Keratinocyte (primary cell): Measurements from ENCODE around the gene SDK2. TPM values are rescaled to one million over a fixed set of nuclear protein-coding genes. Genes with fewer than 3 reads are reported as not detected.

Source experiments
- DNase-seq: peaks from one replicate; pipeline ENCODE4 v3.0.0-alpha.2; 2011; ENCODE audit warnings: low read depth, missing footprints, low spot score
- FAIRE-seq: peaks from 2 replicates; lab custom pipeline; 2011; peaks lifted over from hg19 to GRCh38; lab: Jason Lieb, UNC
- H2AFZ ChIP-seq: 2 replicates; pipeline ENCODE4 v1.6.0; 2012; ENCODE audit warnings: low read length, control low read depth, inconsistent platforms; ENCODE audit not compliant: control insufficient read depth
- H3K27ac ChIP-seq: 2 replicates; pipeline ENCODE4 v1.5.1; 2011; ENCODE audit warnings: low read length; ENCODE audit not compliant: control insufficient read depth, insufficient read depth
- H3K27me3 ChIP-seq: 3 replicates; pipeline ENCODE4 v1.6.0; 2011; ENCODE audit warnings: low read length; ENCODE audit not compliant: control insufficient read depth, insufficient read depth; ENCODE audit errors: extremely low read depth
- H3K36me3 ChIP-seq, 2 experiments: 2 replicates in 1 of 2; 3 replicates in 1 of 2; pipeline ENCODE4 v1.5.1; 2011; ENCODE audit warnings: low read length in 2 of 2, mild to moderate bottlenecking in 1 of 2; ENCODE audit not compliant: control insufficient read depth in 2 of 2, insufficient read depth in 2 of 2; ENCODE audit errors: extremely low read depth in 1 of 2
- H3K4me1 ChIP-seq: 3 replicates; pipeline ENCODE4 v1.5.1; 2011; ENCODE audit warnings: low read length; ENCODE audit not compliant: control insufficient read depth, insufficient read depth; ENCODE audit errors: extremely low read depth
- H3K4me2 ChIP-seq: 3 replicates; pipeline ENCODE4 v1.6.0; 2011; ENCODE audit warnings: low read depth, low read length; ENCODE audit not compliant: control insufficient read depth, insufficient read depth; ENCODE audit errors: extremely low read depth
- H3K4me3 ChIP-seq, 3 experiments: fragments of 200-600 bp in 1 of 3; sonication (generic) in 1 of 3; 2 replicates in 2 of 3; 3 replicates in 1 of 3; pipeline ENCODE4 v1.5.1; 2011 to 2016; ENCODE audit warnings: low read length in 3 of 3, mild to moderate bottlenecking in 3 of 3, control low read depth in 2 of 3, inconsistent platforms in 1 of 3, low read depth in 1 of 3, mixed read lengths in 1 of 3, mixed run types in 1 of 3, moderate library complexity in 1 of 3; ENCODE audit not compliant: control insufficient read depth in 2 of 3, insufficient read depth in 2 of 3; ENCODE audit errors: extremely low read depth in 1 of 3
- H3K79me2 ChIP-seq: 2 replicates; pipeline ENCODE4 v1.6.0; 2012; ENCODE audit warnings: low read length; ENCODE audit not compliant: control insufficient read depth, insufficient read depth
- H3K9ac ChIP-seq: 3 replicates; pipeline ENCODE4 v1.6.0; 2011; ENCODE audit warnings: low read length; ENCODE audit not compliant: control insufficient read depth, insufficient read depth; ENCODE audit errors: extremely low read depth
- H3K9me1 ChIP-seq: 3 replicates; pipeline ENCODE4 v1.6.0; 2011; ENCODE audit warnings: low read length; ENCODE audit not compliant: control insufficient read depth, insufficient read depth; ENCODE audit errors: extremely low read depth
- H3K9me3 ChIP-seq: 2 replicates; pipeline ENCODE4 v1.5.1; 2012; ENCODE audit warnings: low read depth, low read length; ENCODE audit not compliant: control insufficient read depth
- H4K20me1 ChIP-seq: 3 replicates; pipeline ENCODE4 v1.6.0; 2011; ENCODE audit warnings: low read length; ENCODE audit not compliant: control insufficient read depth, insufficient read depth; ENCODE audit errors: extremely low read depth
- CTCF ChIP-seq, 3 experiments: IDR thresholded peaks in 1 of 3; conservative IDR thresholded peaks in 1 of 3; optimal IDR thresholded peaks in 1 of 3; 2 replicates in 2 of 3; 3 replicates in 1 of 3; pipeline versions ENCODE3 to v1.5.1; 2011; ENCODE audit warnings: low read length in 3 of 3, mild to moderate bottlenecking in 3 of 3, moderate library complexity in 2 of 3, control low read depth in 1 of 3, inconsistent platforms in 1 of 3; ENCODE audit not compliant: insufficient read depth in 2 of 3; ENCODE audit errors: extremely low read depth in 1 of 3
- EZH2 ChIP-seq: IDR thresholded peaks from one replicate; pipeline ENCODE4 v1.6.1; 2012; ENCODE audit warnings: inconsistent platforms, mild to moderate bottlenecking, low read length, moderate library complexity
- dilution Hi-C: fragments of 300-500 bp; cut with MboI; formaldehyde crosslinking; loops from one replicate; pipeline ENCODE4 v1.7.0; 2020; ENCODE audit warnings: low sequenced_read_pairs; ENCODE audit not compliant: extremely low pct_ligation_motif_present
- polyA plus RNA-seq, 5 experiments: library from polyadenylated mRNA; depleted of rRNA in 3 of 5; stranded (reverse) in 3 of 5; stranded (forward) in 1 of 5; unstranded in 1 of 5; fragments of >200 nt; gene quantifications; 1 replicate in 1 of 5; 2 replicates in 3 of 5; 3 replicates in 1 of 5; pipeline versions ENCODE4 v1.2.1 to v1.2.3, GENCODE V29; 2011 to 2012; ENCODE audit warnings: missing spikeins in 2 of 5, low read depth in 1 of 5, low replicate concordance in 1 of 5

The SDK2 gene
- polyA plus RNA-seq, 1 donor (not counting 4 experiments of a cell fraction or from before 2014, with no cell fraction given) = 1.8 TPM

- no peaks in the 10 kb centered on the region for H4K20me1 ChIP-seq
- H3K9ac ChIP-seq = no peak overlapping the region
- H3K4me1 ChIP-seq = peaks cover 50% of the 10 kb centered on the region
- H3K4me3 ChIP-seq = no peak overlapping the region
- no peak for TF ChIP-seq EZH2
- no peak for TF ChIP-seq CTCF (optimal IDR thresholded peaks at IDR 0.05 in 1 of 3, IDR thresholded peaks at IDR 0.05 in 1 of 3, conservative IDR thresholded peaks at IDR 0.05 in 1 of 3; ENCODE audit: extremely low read depth in 1 of 3, insufficient read depth in 2 of 3, low read length in 3 of 3)
- H3K4me2 ChIP-seq = peak overlapping the region; percentile 33
- H3K36me3 ChIP-seq = no peaks in the 10 kb centered on the region
- no peaks in the 10 kb centered on the region for H3K9me1 ChIP-seq
- FAIRE-seq (no peak), DNase-seq (no peak)
- no peaks in the 10 kb centered on the region for H3K27me3 ChIP-seq
- H2AFZ ChIP-seq = no peak overlapping the region
- no peaks in the 10 kb centered on the region for H3K9me3 ChIP-seq
- H3K79me2 ChIP-seq = no peaks in the 10 kb centered on the region
- dilution Hi-C loops = no loop called here
- H3K27ac ChIP-seq = no peak overlapping the region
These were observed 98.9 kb downstream of the SDK2 start for GRCh38 chr17:73545109-73546032.

GRCh38 chr17:73544333-73544732, 99.9 kb downstream of the SDK2 start:
- Histone ChIP-seq H4K20me1 (no peaks in the 10 kb centered on the region), H3K4me1 (peaks cover 47% of the 10 kb centered on the region), H3K4me3 (no peak overlapping the region), H3K27ac (no peak overlapping the region), H3K9me1 (no peaks in the 10 kb centered on the region), H2AFZ (no peak overlapping the region), H3K4me2 (no peak overlapping the region), H3K36me3 (no peaks in the 10 kb centered on the region), H3K9ac (no peak overlapping the region), H3K27me3 (no peaks in the 10 kb centered on the region), H3K9me3 (no peaks in the 10 kb centered on the region), H3K79me2 (no peaks in the 10 kb centered on the region)
- dilution Hi-C loops = no loop called here
- DNase-seq = no peak
- TF ChIP-seq CTCF (optimal IDR thresholded peaks at IDR 0.05 in 1 of 3, IDR thresholded peaks at IDR 0.05 in 1 of 3, conservative IDR thresholded peaks at IDR 0.05 in 1 of 3; ENCODE audit: extremely low read depth in 1 of 3, insufficient read depth in 2 of 3, low read length in 3 of 3) (no peak), EZH2 (no peak)
- FAIRE-seq = no peak
